K562 (cell line): ENCODE results near the gene AP4E1. TPM values are rescaled to one million over a fixed set of nuclear protein-coding genes. Genes with fewer than 3 reads are reported as not detected.
"Not testable (repeated sequence)": the region's sequence is repeated elsewhere in the genome, so short reads cannot be mapped to it uniquely, and the experiment has no call there.

Source experiments
- ATAC-seq: fragments of 200-7000 bp; cut with Tn5 transposase; 3 replicates; pipeline ENCODE4 v1.9.1; 2020; ENCODE audit warnings: moderate library complexity
- BruUV-seq: library from RNA; stranded (reverse); fragments of 400-500 nt; replicated peaks from 2 replicates; lab custom pipeline; 2021; lab: Mats Ljungman, UMichigan
- CTCF ChIA-PET: fragments of 300-600 bp; formaldehyde crosslinking; extraction: SDS; loops from one replicate; lab custom pipeline; 2021; ENCODE audit warnings: low intra/inter-chr PET ratio; lab: Yijun Ruan, JAX
- POLR2A ChIA-PET: fragments of 300-600, 350-650 bp; sonication (Branson Sonifier 250); formaldehyde crosslinking; extraction: SDS; loops from one replicate; lab custom pipeline; 2021; ENCODE audit warnings: antibody characterized with exemption, inconsistent platforms; lab: Yijun Ruan, JAX
- DNase-seq, 4 experiments: peaks; one replicate each; pipeline versions ENCODE4 v3.0.0 to v3.0.0-alpha.2; 2011 to 2018; ENCODE audit warnings: low spot score in 3 of 4, mixed read lengths in 3 of 4; ENCODE audit errors: extremely low read depth in 1 of 4
- FAIRE-seq: peaks from 2 replicates; lab custom pipeline; 2011; peaks lifted over from hg19 to GRCh38; lab: Jason Lieb, UNC
- H2AFZ ChIP-seq: 2 replicates; pipeline ENCODE4 v1.6.0; 2011; ENCODE audit warnings: low read depth, low read length, control low read depth, inconsistent platforms
- H3K27ac ChIP-seq: fragments of 200-600 bp; 3 replicates; pipeline ENCODE4 v1.8.0; 2011; ENCODE audit warnings: low read depth, mild to moderate bottlenecking, control low read depth, inconsistent platforms, low read length, moderate library complexity, mixed read lengths; ENCODE audit errors: extremely low read depth
- H3K27me3 ChIP-seq, 2 experiments: fragments of 300-600 bp in 1 of 2; 2 replicates in 1 of 2; 3 replicates in 1 of 2; pipeline versions ENCODE4 v1.6.0 to v1.8.0; 2011; ENCODE audit warnings: inconsistent platforms in 2 of 2, low read length in 2 of 2, mild to moderate bottlenecking in 1 of 2, mixed read lengths in 1 of 2, moderate library complexity in 1 of 2; ENCODE audit not compliant: control insufficient read depth in 2 of 2, insufficient read depth in 2 of 2
- H3K36me3 ChIP-seq: fragments of 300-600 bp; 3 replicates; pipeline ENCODE4 v1.8.0; 2011; ENCODE audit warnings: mild to moderate bottlenecking, low read length, inconsistent platforms; ENCODE audit not compliant: control insufficient read depth, insufficient read depth
- H3K4me1 ChIP-seq, 2 experiments: fragments of 200-600 bp in 1 of 2; replicated peaks in 1 of 2; 2 replicates in 1 of 2; 3 replicates in 1 of 2; pipeline versions ENCODE4 v1.5.1 to v1.8.0; 2011; ENCODE audit warnings: inconsistent platforms in 2 of 2, low read length in 2 of 2, mild to moderate bottlenecking in 1 of 2, mixed read lengths in 1 of 2, moderate library complexity in 1 of 2; ENCODE audit not compliant: control insufficient read depth in 2 of 2, insufficient read depth in 2 of 2
- H3K4me2 ChIP-seq: 2 replicates; pipeline ENCODE4 v1.6.1; 2011; ENCODE audit warnings: low read length, control low read depth, inconsistent platforms, mixed read lengths; ENCODE audit not compliant: insufficient read depth
- H3K4me3 ChIP-seq: fragments of 200-600 bp; sonication (generic), shearing (Covaris generic); 2 replicates; pipeline ENCODE4 v1.5.1; 2016; ENCODE audit warnings: control low read depth, inconsistent platforms
- H3K79me2 ChIP-seq: fragments of 200-600 bp; 3 replicates; pipeline ENCODE4 v1.8.0; 2011; ENCODE audit warnings: low read length, inconsistent platforms; ENCODE audit not compliant: control insufficient read depth, insufficient read depth
- H3K9ac ChIP-seq, 2 experiments: 2 replicates each; pipeline versions ENCODE4 v1.6.0 to v1.6.1; 2011; ENCODE audit warnings: low read depth in 2 of 2, low read length in 2 of 2, control low read depth in 1 of 2, inconsistent platforms in 1 of 2, mild to moderate bottlenecking in 1 of 2, mixed read lengths in 1 of 2; ENCODE audit not compliant: insufficient read depth in 1 of 2
- H3K9me1 ChIP-seq: one replicate; pipeline ENCODE4 v1.6.0; 2011; ENCODE audit warnings: inconsistent platforms, mild to moderate bottlenecking, low read length, moderate library complexity; ENCODE audit not compliant: control insufficient read depth, insufficient read depth
- H3K9me3 ChIP-seq: replicated peaks from 2 replicates; pipeline ENCODE4 v1.5.1; 2011; ENCODE audit warnings: low read depth, low read length, inconsistent platforms; ENCODE audit not compliant: control insufficient read depth, insufficient read depth
- H4K20me1 ChIP-seq: replicated peaks from 2 replicates; pipeline ENCODE4 v1.6.1; 2011; ENCODE audit warnings: low read length, inconsistent platforms, mixed read lengths; ENCODE audit not compliant: control insufficient read depth, insufficient read depth
- CEBPG ChIP-seq, 3 experiments: fragments of 200-800 bp in 1 of 3; sonication (Bioruptor generic) in 1 of 3; sonication (generic) in 1 of 3; formaldehyde crosslinking in 1 of 3; IDR thresholded peaks in 2 of 3; conservative IDR thresholded peaks in 1 of 3; 2 replicates each; pipeline versions ENCODE4 v1.6.1 to v1.8.0; 2016 to 2022; ENCODE audit warnings: missing compliant biosample characterization in 2 of 3, missing genetic modification characterization in 2 of 3, mild to moderate bottlenecking in 1 of 3, missing genetic modification reagents in 1 of 3
- GTF3C2 ChIP-seq: IDR thresholded peaks from 3 replicates; pipeline ENCODE4 v1.6.1; 2011; ENCODE audit warnings: borderline replicate concordance, mild to moderate bottlenecking, moderate library complexity; ENCODE audit not compliant: insufficient read length; ENCODE audit errors: extremely low read depth
- TRIM24 ChIP-seq, 2 experiments: fragments of 450-650 bp; IDR thresholded peaks; 2 replicates each; pipeline ENCODE4 v1.6.1; 2016
- ZBTB49 ChIP-seq: sonication (generic); formaldehyde crosslinking; IDR thresholded peaks from 2 replicates; pipeline ENCODE4 v1.8.0; 2022; ENCODE audit warnings: missing genetic modification reagents, mild to moderate bottlenecking, borderline replicate concordance
- ZNF146 ChIP-seq: IDR thresholded peaks from one replicate; pipeline ENCODE4 v1.6.1; 2018; ENCODE audit warnings: missing compliant biosample characterization; ENCODE audit not compliant: unreplicated experiment
- WGBS: fragments of 100-300 bp; shearing (Covaris generic); methylation state at CpG from one replicate; pipeline ENCODE4 v1.1.6; 2016; ENCODE audit warnings: low coverage, mixed read lengths; ENCODE audit not compliant: insufficient coverage; ENCODE audit errors: missing lambda C conversion rate; 5-methylcytosine and 5-hydroxymethylcytosine counted together
- in situ Hi-C: fragments of 300-500 bp; cut with MboI; formaldehyde crosslinking; loops from 4 replicates; pipeline ENCODE4 v1.15.0; 2018; ENCODE audit warnings: inconsistent platforms, mixed read lengths
- intact Hi-C: fragments of 100-400 bp; cut with micrococcal nuclease; formaldehyde crosslinking; loops from 2 replicates; pipeline ENCODE4 v1.14.2; 2022
- polyA plus RNA-seq, 8 experiments: library from polyadenylated mRNA; depleted of rRNA in 4 of 8; stranded (reverse) in 5 of 8; unstranded in 3 of 8; fragments of >200 nt; fragmentation: Nextera tagmentation in 2 of 8; fragmentation: Illumina TruSeq in 1 of 8; extraction: Ambion mirVana in 2 of 8; extraction: Trizol in 1 of 8; gene quantifications; 2 replicates each; pipeline versions ENCODE4 v1.2.1 to v1.2.3, GENCODE V29; 2011 to 2014; ENCODE audit warnings: inconsistent platforms in 1 of 8, missing spikeins in 1 of 8
- total RNA-seq, 7 experiments: library from RNA; depleted of rRNA in 6 of 7; stranded (reverse); fragments of >200 nt in 6 of 7; fragmentation: Illumina TruSeq in 2 of 7; extraction: Trizol in 2 of 7; gene quantifications; 2 replicates each; pipeline versions ENCODE4 v1.2.1 to v1.2.3, GENCODE V29; 2011 to 2021; ENCODE audit warnings: low replicate concordance in 1 of 7
- TF ChIP-seq, protein P1 (sequence below), 2 experiments: fragments of 450-650 bp in 1 of 2; sonication (generic) in 1 of 2; formaldehyde crosslinking in 1 of 2; IDR thresholded peaks in 1 of 2; conservative IDR thresholded peaks in 1 of 2; 2 replicates each; pipeline versions ENCODE4 v1.6.1 to v1.8.1; 2016 to 2023; ENCODE audit warnings: mild to moderate bottlenecking in 2 of 2, moderate library complexity in 2 of 2, inconsistent platforms in 1 of 2, missing genetic modification reagents in 1 of 2

Gene AP4E1
- total and polyA plus RNA-seq, 9 of the 15 experiments (the other 6 are each of a cell fraction or from before 2014, with no cell fraction given), result 1.3 to 11.5 (median 4.4) TPM

DNA sequence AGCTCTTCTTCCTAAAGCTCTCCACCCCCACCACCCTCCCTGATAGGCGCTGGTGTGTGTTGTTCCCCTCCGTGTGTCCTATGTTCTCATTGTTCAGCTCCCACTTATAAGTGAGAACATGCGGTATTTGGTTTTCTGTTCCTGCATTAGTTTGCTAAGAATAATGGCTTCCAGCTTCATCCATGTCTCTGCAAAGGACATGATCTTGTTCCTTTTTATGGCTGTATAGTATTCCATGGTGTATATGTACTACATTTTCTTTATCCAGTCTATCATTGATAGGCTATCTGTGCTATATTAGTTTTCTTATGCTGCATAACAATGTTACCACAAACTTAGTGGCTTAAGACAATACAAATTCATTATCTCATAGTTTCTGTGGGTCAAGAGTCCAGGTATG is 42.3 kb downstream of the AP4E1 start:
- peak; percentile 84 for TF ChIP-seq ZNF146 (CRISPR knock-in tag)
- H3K4me1 ChIP-seq, H3K79me2 ChIP-seq, H3K27ac ChIP-seq, intact Hi-C loops, DNase-seq, H3K9me1 ChIP-seq, CTCF ChIA-PET, FAIRE-seq, H3K4me2 ChIP-seq, H3K27me3 ChIP-seq, in situ Hi-C loops, ATAC-seq, H2AFZ ChIP-seq, H4K20me1 ChIP-seq, H3K9me3 ChIP-seq, H3K9ac ChIP-seq, H3K4me3 ChIP-seq, BruUV-seq: not testable (repeated sequence)
- peaks cover 35% of the 10 kb centered on the region for H3K36me3 ChIP-seq
- POLR2A ChIA-PET, result interaction anchor here (1.2 kb wide), 1 partner anchor 10 kb away, joined by 3 read pairs; no protein-coding TSS in a partner anchor
- 95% methylated on average over 3 of the region's 3 CpGs for WGBS

GRCh38 chr15:50953302-50953701 is 44.8 kb downstream of the AP4E1 start:
- intact Hi-C loops (no loop called here), in situ Hi-C loops (no loop called here)
- ATAC-seq, result 0 out of 3 replicates have a peak, but pooled peaks have one; percentile 28
- Histone ChIP-seq H3K4me3 (no peak overlapping the region), H3K36me3 (peaks cover 57% of the 10 kb centered on the region), H4K20me1 (no peaks in the 10 kb centered on the region), H3K27ac (no peak overlapping the region), H3K4me2 (no peak overlapping the region), H3K4me1 (no peaks in the 10 kb centered on the region), H3K9ac (no peak overlapping the region), H3K9me1 (no peaks in the 10 kb centered on the region), H3K27me3 (no peaks in the 10 kb centered on the region), H3K9me3 (peaks cover 3% of the 10 kb centered on the region; the same call in 1 of the 2 replicates), H2AFZ (no peak overlapping the region), H3K79me2 (no peaks in the 10 kb centered on the region)
- ChIA-PET CTCF (no interaction called here), POLR2A (no interaction called here)
- DNase-seq, result no peak
- no peak for FAIRE-seq
- 92% methylated on average over 2 of the region's 2 CpGs for WGBS
- BruUV-seq, result no TSS peak
- TF ChIP-seq, protein P1, sequence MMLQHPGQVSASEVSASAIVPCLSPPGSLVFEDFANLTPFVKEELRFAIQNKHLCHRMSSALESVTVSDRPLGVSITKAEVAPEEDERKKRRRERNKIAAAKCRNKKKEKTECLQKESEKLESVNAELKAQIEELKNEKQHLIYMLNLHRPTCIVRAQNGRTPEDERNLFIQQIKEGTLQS (IDR thresholded peaks at IDR 0.05), result peak; percentile 33; the same call in 1 of the 2 replicates
- TF ChIP-seq, protein P1 (CRISPR knock-in tag; conservative IDR thresholded peaks at IDR 0.05), result no peak
- TF ChIP-seq GTF3C2 (no peak), ZBTB49 (no peak), TRIM24 (IDR thresholded peaks at IDR 0.05) (peak in 1 of 2 experiments; percentile 18; a peak in 1 of 4 replicates), CEBPG (CRISPR knock-in tag; IDR thresholded peaks at IDR 0.05) (no peak), CEBPG (tag; conservative IDR thresholded peaks at IDR 0.05 in 1 of 2, IDR thresholded peaks at IDR 0.05 in 1 of 2) (peak in 1 of 2 experiments; percentile 79; a peak in 2 of 4 replicates)
